Osteocyte (in vitro differentiated cells): ENCODE data around the gene NDNF. TPM values are rescaled to one million over a fixed set of nuclear protein-coding genes. Genes with fewer than 3 reads are reported as not detected.

Experiments
- DNase-seq: peaks from one replicate; pipeline ENCODE4 v3.0.0; 2021; ENCODE audit warnings: mixed read lengths; ENCODE audit not compliant: unreplicated experiment; ENCODE audit errors: extremely low spot score
- H3K27ac Mint-ChIP-seq: one replicate; pipeline ENCODE4 v1.8.0; 2021; ENCODE audit warnings: mild to moderate bottlenecking, mixed read lengths; ENCODE audit not compliant: unreplicated experiment
- H3K27me3 Mint-ChIP-seq: one replicate; pipeline ENCODE4 v1.8.0; 2021; ENCODE audit warnings: mixed read lengths; ENCODE audit not compliant: unreplicated experiment
- H3K36me3 Mint-ChIP-seq: one replicate; pipeline ENCODE4 v1.8.0; 2021; ENCODE audit warnings: mixed read lengths; ENCODE audit not compliant: unreplicated experiment
- H3K4me1 Mint-ChIP-seq: one replicate; pipeline ENCODE4 v1.8.0; 2021; ENCODE audit warnings: mixed read lengths; ENCODE audit not compliant: unreplicated experiment
- H3K4me3 Mint-ChIP-seq: one replicate; pipeline ENCODE4 v1.8.0; 2021; ENCODE audit warnings: mild to moderate bottlenecking, moderate library complexity, mixed read lengths; ENCODE audit not compliant: unreplicated experiment
- H3K9me3 Mint-ChIP-seq: one replicate; pipeline ENCODE4 v1.8.0; 2021; ENCODE audit warnings: mixed read lengths; ENCODE audit not compliant: unreplicated experiment
- total RNA-seq: library from RNA; stranded (reverse); gene quantifications from 2 replicates; pipeline ENCODE4 v1.2.1, GENCODE V29; 2021
- TF ChIP-seq, protein P1 (sequence below): fragments of 200-600 bp; sonication (generic); IDR thresholded peaks from 2 replicates; pipeline ENCODE4 v1.5.0; 2021; ENCODE audit warnings: antibody characterized with exemption, mild to moderate bottlenecking, moderate library complexity

Gene NDNF
- total RNA-seq, 1 donor from 2014 or later: not detected

GRCh38 chr4:121071640-121072223, 603 bp downstream of the NDNF start:
- TF ChIP-seq, protein P1, sequence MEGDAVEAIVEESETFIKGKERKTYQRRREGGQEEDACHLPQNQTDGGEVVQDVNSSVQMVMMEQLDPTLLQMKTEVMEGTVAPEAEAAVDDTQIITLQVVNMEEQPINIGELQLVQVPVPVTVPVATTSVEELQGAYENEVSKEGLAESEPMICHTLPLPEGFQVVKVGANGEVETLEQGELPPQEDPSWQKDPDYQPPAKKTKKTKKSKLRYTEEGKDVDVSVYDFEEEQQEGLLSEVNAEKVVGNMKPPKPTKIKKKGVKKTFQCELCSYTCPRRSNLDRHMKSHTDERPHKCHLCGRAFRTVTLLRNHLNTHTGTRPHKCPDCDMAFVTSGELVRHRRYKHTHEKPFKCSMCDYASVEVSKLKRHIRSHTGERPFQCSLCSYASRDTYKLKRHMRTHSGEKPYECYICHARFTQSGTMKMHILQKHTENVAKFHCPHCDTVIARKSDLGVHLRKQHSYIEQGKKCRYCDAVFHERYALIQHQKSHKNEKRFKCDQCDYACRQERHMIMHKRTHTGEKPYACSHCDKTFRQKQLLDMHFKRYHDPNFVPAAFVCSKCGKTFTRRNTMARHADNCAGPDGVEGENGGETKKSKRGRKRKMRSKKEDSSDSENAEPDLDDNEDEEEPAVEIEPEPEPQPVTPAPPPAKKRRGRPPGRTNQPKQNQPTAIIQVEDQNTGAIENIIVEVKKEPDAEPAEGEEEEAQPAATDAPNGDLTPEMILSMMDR: no peak
- peaks cover 81% of the 10 kb centered on the region for H3K27me3 Mint-ChIP-seq
- no peaks in the 10 kb centered on the region for H3K36me3 Mint-ChIP-seq
- H3K9me3 Mint-ChIP-seq: no peaks in the 10 kb centered on the region
- H3K4me1 Mint-ChIP-seq: peaks cover 26% of the 10 kb centered on the region
- H3K4me3 Mint-ChIP-seq: peak overlapping the region; percentile 73
- DNase-seq: no peak
- no peak overlapping the region for H3K27ac Mint-ChIP-seq

GRCh38 chr4:121070696-121071639, 1.4 kb downstream of the NDNF start:
- Mint-ChIP-seq H3K27me3 (peaks cover 76% of the 10 kb centered on the region), H3K27ac (no peak overlapping the region), H3K9me3 (no peaks in the 10 kb centered on the region), H3K4me3 (peak overlapping the region; percentile 73), H3K4me1 (peaks cover 26% of the 10 kb centered on the region), H3K36me3 (no peaks in the 10 kb centered on the region)
- no peak for DNase-seq
- TF ChIP-seq, protein P1: peak; percentile 25

DNA sequence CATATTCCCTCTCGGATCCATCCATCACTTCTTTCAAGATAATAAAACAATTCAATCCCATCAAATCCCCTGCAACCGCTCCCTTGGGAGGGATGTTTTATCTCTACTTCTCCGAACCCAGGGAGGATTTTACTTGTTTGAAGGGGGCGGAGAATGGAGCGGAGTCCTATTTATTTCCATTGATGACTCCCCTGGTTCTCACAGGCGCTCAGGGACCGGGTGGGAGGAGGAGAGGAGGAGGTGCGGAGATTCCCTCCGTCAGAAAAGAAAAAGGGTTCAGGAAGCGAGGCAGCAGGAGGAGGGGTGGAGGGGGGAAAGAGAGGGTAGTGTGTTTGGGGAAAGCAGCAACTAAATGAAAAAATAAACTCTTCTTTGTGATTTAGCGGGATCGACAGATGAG, 2.1 kb downstream of the NDNF start:
- Mint-ChIP-seq H3K9me3 (no peaks in the 10 kb centered on the region), H3K4me1 (peaks cover 26% of the 10 kb centered on the region), H3K27me3 (peaks cover 69% of the 10 kb centered on the region), H3K36me3 (no peaks in the 10 kb centered on the region), H3K27ac (no peak overlapping the region), H3K4me3 (peak overlapping the region; percentile 24)
- TF ChIP-seq, protein P1: no peak
- DNase-seq: no peak

DNA sequence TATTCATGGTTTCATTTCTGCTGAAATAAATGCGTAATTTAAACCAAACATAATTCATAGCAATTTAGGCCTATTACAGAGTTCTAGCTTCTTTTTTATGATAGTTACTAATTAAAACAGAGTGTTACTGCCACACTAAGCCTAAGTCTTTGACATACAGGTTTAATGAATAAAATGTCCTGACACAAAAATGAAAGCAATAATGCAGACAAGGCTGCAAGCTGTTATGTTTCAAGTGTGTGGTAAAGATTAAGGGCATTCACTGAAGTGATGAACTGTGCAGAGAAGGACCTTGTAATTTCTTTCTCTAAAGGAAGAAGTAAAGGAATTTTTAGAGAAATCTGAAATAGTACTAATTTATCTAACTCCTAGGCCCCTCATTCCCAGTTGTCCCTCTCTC, 2.9 kb downstream of the NDNF start:
- Mint-ChIP-seq H3K36me3 (no peaks in the 10 kb centered on the region), H3K9me3 (no peaks in the 10 kb centered on the region), H3K4me1 (peaks cover 26% of the 10 kb centered on the region), H3K4me3 (no peak overlapping the region), H3K27me3 (peaks cover 66% of the 10 kb centered on the region), H3K27ac (no peak overlapping the region)
- TF ChIP-seq, protein P1: no peak
- no peak for DNase-seq

- Mint-ChIP-seq H3K4me1 (no peaks in the 10 kb centered on the region), H3K27ac (no peak overlapping the region)
Measured at GRCh38 chr4:121064482-121064881, 7.9 kb downstream of the NDNF start.

More at GRCh38 chr4:121064482-121064881, 7.9 kb downstream of the NDNF start:
- H3K36me3 Mint-ChIP-seq: no peaks in the 10 kb centered on the region
- no peaks in the 10 kb centered on the region for H3K9me3 Mint-ChIP-seq
- no peak overlapping the region for H3K4me3 Mint-ChIP-seq
- DNase-seq: no peak
- TF ChIP-seq, protein P1: no peak
- peaks cover 40% of the 10 kb centered on the region for H3K27me3 Mint-ChIP-seq
